Peyer's patch (tissue), 4 donors: ENCODE results near the gene PDE4C.

ENCODE experiments used
- CTCF ChIP-seq, 6 experiments: fragments of 450-650 bp in 4 of 6; fragments of 200-600 bp in 2 of 6; sonication (generic) in 1 of 6; IDR thresholded peaks; one replicate each; pipeline ENCODE4 v1.5.1; 2017 to 2019; ENCODE audit warnings: antibody characterized with exemption in 6 of 6, mild to moderate bottlenecking in 3 of 6, moderate library complexity in 1 of 6
- POLR2A ChIP-seq, 2 donors: fragments of 450-650 bp; IDR thresholded peaks; one replicate each; pipeline ENCODE4 v1.5.1; 2017; ENCODE audit warnings: antibody characterized with exemption in 2 of 2, mild to moderate bottlenecking in 2 of 2, moderate library complexity in 2 of 2

- TF ChIP-seq CTCF (IDR thresholded peaks at IDR 0.05) (no peak), POLR2A (IDR thresholded peaks at IDR 0.05) (no peak)
Measured at GRCh38 chr19:18197941-18198340, 28.3 kb downstream of the PDE4C start.
